IMR-90 (cell line): Measurements from ENCODE around the gene IRF4. TPM values are rescaled to one million over a fixed set of nuclear protein-coding genes. Genes with fewer than 3 reads are reported as not detected.
A peak's percentile ranks its signal among the peaks of the same experiment; 100 is the strongest.

Experiments
- ATAC-seq: fragments of 200-7000 bp; cut with Tn5 transposase; 2 replicates; pipeline ENCODE4 v1.9.1; 2020; ENCODE audit warnings: low read depth, mild to moderate bottlenecking, moderate library complexity
- BruUV-seq: library from RNA; stranded (reverse); fragments of 400-500 nt; replicated peaks from 2 replicates; lab custom pipeline; 2021; lab: Mats Ljungman, UMichigan
- CTCF ChIA-PET: fragments of 300-600 bp; formaldehyde crosslinking; extraction: SDS; loops from one replicate; lab custom pipeline; 2021; ENCODE audit warnings: antibody characterized with exemption; lab: Yijun Ruan, JAX
- POLR2A ChIA-PET: fragments of 300-600 bp; sonication (Branson Sonifier 250); formaldehyde crosslinking; loops from one replicate; lab custom pipeline; 2022; ENCODE audit warnings: antibody characterized with exemption; ENCODE audit not compliant: unreplicated experiment; lab: Charles Lee
- DNase-seq: peaks from one replicate; pipeline ENCODE4 v3.0.0; 2013
- H2AFZ ChIP-seq: replicated peaks from 2 replicates; pipeline ENCODE3; 2013; ENCODE audit warnings: low read length, mild to moderate bottlenecking; ENCODE audit not compliant: poor library complexity
- H2AK5ac ChIP-seq: 2 replicates; pipeline ENCODE4 v1.6.1; 2013; ENCODE audit warnings: low read depth, low read length, inconsistent platforms
- H2AK9ac ChIP-seq: replicated peaks from 2 replicates; pipeline ENCODE3; 2013; ENCODE audit warnings: mild to moderate bottlenecking, low read depth, low read length, moderate library complexity; ENCODE audit not compliant: poor library complexity
- H2BK120ac ChIP-seq: 2 replicates; pipeline ENCODE4 v1.6.1; 2013; ENCODE audit warnings: low read depth, low read length, inconsistent platforms
- H2BK15ac ChIP-seq: 3 replicates; pipeline ENCODE4 v1.6.1; 2013; ENCODE audit warnings: low read depth, low read length, inconsistent platforms
- H2BK20ac ChIP-seq: 2 replicates; pipeline ENCODE4 v1.6.1; 2013; ENCODE audit warnings: low read depth, mild to moderate bottlenecking, inconsistent platforms, low read length, moderate library complexity
- H2BK5ac ChIP-seq: 2 replicates; pipeline ENCODE4 v1.6.1; 2013; ENCODE audit warnings: mild to moderate bottlenecking, low read depth, low read length, inconsistent platforms; ENCODE audit not compliant: poor library complexity, severe bottlenecking
- H3K14ac ChIP-seq: replicated peaks from 2 replicates; pipeline ENCODE4 v1.6.1; 2013; ENCODE audit warnings: low read depth, low read length, inconsistent platforms
- H3K18ac ChIP-seq: 2 replicates; pipeline ENCODE4 v1.6.1; 2013; ENCODE audit warnings: low read depth, low read length, control low read depth
- H3K23ac ChIP-seq: 2 replicates; pipeline ENCODE4 v1.6.1; 2013; ENCODE audit warnings: low read depth, low read length, inconsistent platforms
- H3K27ac ChIP-seq: 2 replicates; pipeline ENCODE4 v1.5.1; 2013; ENCODE audit warnings: mild to moderate bottlenecking, control low read depth, low read length; ENCODE audit not compliant: insufficient read depth
- H3K27me3 ChIP-seq: 2 replicates; pipeline ENCODE4 v1.6.1; 2013; ENCODE audit warnings: low read length; ENCODE audit not compliant: control insufficient read depth, insufficient read depth
- H3K36me3 ChIP-seq: 2 replicates; pipeline ENCODE4 v1.6.1; 2013; ENCODE audit warnings: low read length, mixed read lengths; ENCODE audit not compliant: control insufficient read depth, insufficient read depth
- H3K4ac ChIP-seq: 2 replicates; pipeline ENCODE4 v1.6.1; 2013; ENCODE audit warnings: low read depth, low read length, inconsistent platforms
- H3K4me1 ChIP-seq: 2 replicates; pipeline ENCODE4 v1.6.1; 2013; ENCODE audit warnings: low read length, mixed read lengths; ENCODE audit not compliant: control insufficient read depth, insufficient read depth
- H3K4me2 ChIP-seq: 2 replicates; pipeline ENCODE4 v1.6.1; 2013; ENCODE audit warnings: low read depth, mild to moderate bottlenecking, control low read depth, low read length, moderate library complexity
- H3K4me3 ChIP-seq: 2 replicates; pipeline ENCODE4 v1.5.1; 2013; ENCODE audit warnings: low read depth, mild to moderate bottlenecking, control low read depth, low read length, moderate library complexity; ENCODE audit not compliant: insufficient read depth
- H3K56ac ChIP-seq: 2 replicates; pipeline ENCODE4 v1.6.1; 2013; ENCODE audit warnings: low read length, inconsistent platforms; ENCODE audit not compliant: insufficient read depth; ENCODE audit errors: extremely low read depth
- H3K79me1 ChIP-seq, 2 experiments: 2 replicates each; pipeline ENCODE4 v1.6.1; 2013; ENCODE audit warnings: low read length in 2 of 2, inconsistent platforms in 1 of 2, low read depth in 1 of 2
- H3K9ac ChIP-seq: 2 replicates; pipeline ENCODE4 v1.6.1; 2013; ENCODE audit warnings: low read depth, low read length, control low read depth
- H3K9me1 ChIP-seq: 2 replicates; pipeline ENCODE4 v1.6.1; 2013; ENCODE audit warnings: low read length, inconsistent platforms; ENCODE audit not compliant: insufficient read depth
- H3K9me3 ChIP-seq: 2 replicates; pipeline ENCODE4 v1.6.1; 2013; ENCODE audit warnings: low read length; ENCODE audit not compliant: control insufficient read depth, insufficient read depth
- H4K20me1 ChIP-seq: 2 replicates; pipeline ENCODE4 v1.6.1; 2013; ENCODE audit warnings: low read length, inconsistent platforms; ENCODE audit not compliant: insufficient read depth
- H4K5ac ChIP-seq: 2 replicates; pipeline ENCODE4 v1.6.1; 2013; ENCODE audit warnings: mild to moderate bottlenecking, low read depth, low read length, control low read depth
- H4K8ac ChIP-seq, 2 experiments: 2 replicates each; pipeline ENCODE4 v1.6.1; 2013; ENCODE audit warnings: low read depth in 2 of 2, low read length in 2 of 2, control low read depth in 1 of 2, inconsistent platforms in 1 of 2
- H4K91ac ChIP-seq: 2 replicates; pipeline ENCODE4 v1.6.1; 2013; ENCODE audit warnings: low read depth, low read length, inconsistent platforms; ENCODE audit not compliant: insufficient read depth
- MAZ ChIP-seq: IDR thresholded peaks from 2 replicates; pipeline ENCODE4 v1.6.1; 2012; ENCODE audit warnings: low read depth, mild to moderate bottlenecking, low read length, improper control_type of control experiment, moderate library complexity, borderline replicate concordance
- MXI1 ChIP-seq: IDR thresholded peaks from 2 replicates; pipeline ENCODE4 v1.6.1; 2012; ENCODE audit warnings: low read depth, mild to moderate bottlenecking, low read length, moderate library complexity, borderline replicate concordance
- NFE2L2 ChIP-seq: fragments of 150-350 bp; IDR thresholded peaks from 2 replicates; pipeline ENCODE4 v1.6.1; 2016; ENCODE audit warnings: low read depth, mild to moderate bottlenecking, low read length
- WGBS, 2 experiments: methylation state at CpG; one replicate each; pipeline versions ENCODE4 v1.1.5 to v1.1.7; 2013; ENCODE audit warnings: missing lambda C conversion rate in 2 of 2; ENCODE audit not compliant: insufficient read length in 1 of 2; ENCODE audit errors: extremely low coverage in 2 of 2; 5-methylcytosine and 5-hydroxymethylcytosine counted together
- dilution Hi-C: fragments of 300-500 bp; cut with HindIII; formaldehyde crosslinking; loops from one replicate; pipeline ENCODE4 v1.14.3; 2018; ENCODE audit warnings: low sequenced_read_pairs; ENCODE audit not compliant: unreplicated experiment
- in situ Hi-C: fragments of 300-500 bp; cut with MboI; formaldehyde crosslinking; loops from 3 replicates; pipeline ENCODE4 v1.14.3; 2019; ENCODE audit warnings: low sequenced_read_pairs, inconsistent platforms, mixed read lengths
- intact Hi-C: fragments of 100-400 bp; cut with micrococcal nuclease; formaldehyde crosslinking; loops from 2 replicates; pipeline ENCODE4 v1.10.0; 2022
- polyA plus RNA-seq, 3 experiments: library from polyadenylated mRNA; depleted of rRNA; stranded (reverse); fragments of >200 nt; gene quantifications; 2 replicates each; pipeline ENCODE4 v1.2.3, GENCODE V29; 2012; ENCODE audit warnings: low replicate concordance in 1 of 3
- total RNA-seq: library from RNA; depleted of rRNA; stranded (reverse); fragments of >200 nt; gene quantifications from 2 replicates; pipeline ENCODE4 v1.2.3, GENCODE V29; 2012
- TF ChIP-seq, protein P1 (sequence below): conservative IDR thresholded peaks from 2 replicates; pipeline ENCODE4 v1.5.1; 2012; ENCODE audit warnings: mild to moderate bottlenecking, low read depth, low read length, improper control_type of control experiment

Gene IRF4
- total and polyA plus RNA-seq, 2 of the 4 experiments (the other 2 are of a cell fraction): not detected

DNA sequence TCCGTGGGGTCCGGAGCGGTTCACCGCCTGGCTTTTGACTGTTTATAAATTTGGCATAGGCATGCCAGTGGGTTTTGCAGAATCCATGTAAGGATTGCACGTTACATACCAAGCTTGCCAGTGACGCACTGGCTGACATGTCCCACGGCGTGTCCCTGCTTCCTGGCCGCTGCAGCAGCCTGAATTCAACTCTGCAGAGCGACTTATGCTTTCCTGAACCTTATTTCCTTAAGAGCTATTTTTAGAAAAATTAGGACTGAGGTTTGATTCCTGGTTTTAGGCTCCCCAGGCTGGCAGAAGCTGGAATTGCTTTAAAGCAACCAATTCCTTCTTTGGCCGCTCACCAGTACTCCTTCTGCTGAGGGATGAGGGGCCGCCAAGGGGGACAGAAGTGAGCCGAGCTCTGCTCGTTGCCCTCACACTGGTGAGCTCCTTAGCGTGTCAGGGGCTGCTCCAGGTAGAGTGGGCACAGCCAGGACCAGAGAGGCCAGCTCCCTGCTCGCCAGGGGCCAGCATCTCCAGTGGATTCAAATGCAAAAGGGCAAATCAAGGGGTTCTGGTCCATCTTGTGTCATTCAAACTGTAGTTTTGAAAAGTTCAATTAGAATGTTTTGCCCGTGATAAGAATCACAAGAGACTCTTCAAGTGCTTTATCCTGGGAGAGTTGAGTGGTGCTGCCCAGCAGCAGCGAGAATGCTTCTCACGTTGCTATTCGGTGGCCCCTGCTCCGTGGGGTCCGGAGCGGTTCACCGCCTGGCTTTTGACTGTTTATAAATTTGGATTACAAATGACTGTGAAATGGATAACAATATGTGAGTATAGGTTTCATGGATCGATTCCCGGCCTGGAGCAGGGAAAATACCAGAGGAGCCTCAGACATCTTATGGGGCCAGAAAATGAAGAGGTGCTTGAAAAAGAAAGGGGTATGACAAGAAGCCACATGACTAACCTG is 17.5 kb upstream of the IRF4 start:
- H3K9me1 ChIP-seq: no peaks in the 10 kb centered on the region
- POLR2A ChIA-PET: no interaction called here
- CTCF ChIA-PET: no interaction called here

More for the DNA sequence above, 17.5 kb upstream of the IRF4 start:
- no peaks in the 10 kb centered on the region for H3K4me1 ChIP-seq
- intact Hi-C loops: no loop called here
- H3K9ac ChIP-seq: no peak overlapping the region
- no peaks in the 10 kb centered on the region for H3K79me1 ChIP-seq
- H2AK9ac ChIP-seq: no peak overlapping the region
- H3K4ac ChIP-seq: no peak overlapping the region
- H2AK5ac ChIP-seq: no peak overlapping the region
- BruUV-seq: no TSS peak
- no peak overlapping the region for H3K4me3 ChIP-seq
- no peak overlapping the region for H2AFZ ChIP-seq
- peaks cover 32% of the 10 kb centered on the region for H3K27me3 ChIP-seq
- in situ Hi-C loops: no loop called here
- no peak overlapping the region for H3K18ac ChIP-seq
- dilution Hi-C loops: no loop called here
- H4K8ac ChIP-seq: no peak overlapping the region
- H4K20me1 ChIP-seq: no peaks in the 10 kb centered on the region
- TF ChIP-seq, protein P1, sequence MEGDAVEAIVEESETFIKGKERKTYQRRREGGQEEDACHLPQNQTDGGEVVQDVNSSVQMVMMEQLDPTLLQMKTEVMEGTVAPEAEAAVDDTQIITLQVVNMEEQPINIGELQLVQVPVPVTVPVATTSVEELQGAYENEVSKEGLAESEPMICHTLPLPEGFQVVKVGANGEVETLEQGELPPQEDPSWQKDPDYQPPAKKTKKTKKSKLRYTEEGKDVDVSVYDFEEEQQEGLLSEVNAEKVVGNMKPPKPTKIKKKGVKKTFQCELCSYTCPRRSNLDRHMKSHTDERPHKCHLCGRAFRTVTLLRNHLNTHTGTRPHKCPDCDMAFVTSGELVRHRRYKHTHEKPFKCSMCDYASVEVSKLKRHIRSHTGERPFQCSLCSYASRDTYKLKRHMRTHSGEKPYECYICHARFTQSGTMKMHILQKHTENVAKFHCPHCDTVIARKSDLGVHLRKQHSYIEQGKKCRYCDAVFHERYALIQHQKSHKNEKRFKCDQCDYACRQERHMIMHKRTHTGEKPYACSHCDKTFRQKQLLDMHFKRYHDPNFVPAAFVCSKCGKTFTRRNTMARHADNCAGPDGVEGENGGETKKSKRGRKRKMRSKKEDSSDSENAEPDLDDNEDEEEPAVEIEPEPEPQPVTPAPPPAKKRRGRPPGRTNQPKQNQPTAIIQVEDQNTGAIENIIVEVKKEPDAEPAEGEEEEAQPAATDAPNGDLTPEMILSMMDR: peak; percentile 32
- no peak for TF ChIP-seq MAZ
- no peak for TF ChIP-seq NFE2L2
- no peak for TF ChIP-seq MXI1
- H2BK20ac ChIP-seq: no peak overlapping the region
- H3K14ac ChIP-seq: no peak overlapping the region
- H3K9me3 ChIP-seq: peaks cover 16% of the 10 kb centered on the region
- H2BK5ac ChIP-seq: no peak overlapping the region
- no peak overlapping the region for H2BK120ac ChIP-seq
- ATAC-seq (peak; percentile 17; the same call in 1 of the 2 replicates), DNase-seq (peak; percentile 16)
- no peak overlapping the region for H4K5ac ChIP-seq
- H3K27ac ChIP-seq: no peak overlapping the region
- no peak overlapping the region for H2BK15ac ChIP-seq
- no peak overlapping the region for H3K23ac ChIP-seq
- no peaks in the 10 kb centered on the region for H3K36me3 ChIP-seq
- H3K56ac ChIP-seq: no peak overlapping the region
- WGBS, 2 experiments: 50% methylated on average over 22 of the region's 26 CpGs; no CpG with 5 or more reads in 1 of the 2 experiments
- H4K91ac ChIP-seq: no peak overlapping the region
- H3K4me2 ChIP-seq: no peak overlapping the region; the same call in 1 of the 2 replicates
